T-helper 1 cell treated with Interleukin-12 subunit alpha and Interleukin-12 subunit beta and Interleukin-4 antibody, amounts not matched to agents 30 μg/mL and 1 μg/mL, for 36 hours (primary cell): Measurements from ENCODE around the gene BPGM.

Source experiments
- H3K27ac Mint-ChIP-seq: one replicate; pipeline ENCODE4 v1.8.0; 2021; ENCODE audit warnings: mild to moderate bottlenecking, mixed read lengths
- H3K27me3 Mint-ChIP-seq: one replicate; pipeline ENCODE4 v1.8.0; 2021; ENCODE audit warnings: low read depth, mixed read lengths
- H3K36me3 Mint-ChIP-seq: one replicate; pipeline ENCODE4 v1.8.0; 2021; ENCODE audit warnings: low read depth, mixed read lengths
- H3K4me1 Mint-ChIP-seq: one replicate; pipeline ENCODE4 v1.8.0; 2021; ENCODE audit warnings: low read depth, mixed read lengths
- H3K4me3 Mint-ChIP-seq: one replicate; pipeline ENCODE4 v1.8.0; 2021; ENCODE audit warnings: mild to moderate bottlenecking, moderate library complexity, mixed read lengths
- H3K9me3 Mint-ChIP-seq: one replicate; pipeline ENCODE4 v1.8.0; 2021; ENCODE audit warnings: mixed read lengths

BPGM gene

GRCh38 chr7:134646425-134647305 is at the start of gene BPGM:
TSS of gene BPGM (plus strand) at chr7:134646853. CDS start at chr7:134661508, 14,655 bp downstream.
- H3K4me1 Mint-ChIP-seq: peaks cover 30% of the 10 kb centered on the region
- no peak within 1 kb of the TSS for H3K4me3 Mint-ChIP-seq
- H3K9me3 Mint-ChIP-seq: peaks cover 7% of the 10 kb centered on the region
- H3K27ac Mint-ChIP-seq: no peak within 1 kb of the TSS
- no peaks in the 10 kb centered on the region for H3K27me3 Mint-ChIP-seq
- H3K36me3 Mint-ChIP-seq: peaks cover 14% of the 10 kb centered on the region

GRCh38 chr7:134599371-134599770 is 47.3 kb upstream of the BPGM start:
- H3K4me3 Mint-ChIP-seq: no peak overlapping the region
- H3K4me1 Mint-ChIP-seq: no peaks in the 10 kb centered on the region
- H3K36me3 Mint-ChIP-seq: no peaks in the 10 kb centered on the region
- H3K9me3 Mint-ChIP-seq: peaks cover 6% of the 10 kb centered on the region
- H3K27ac Mint-ChIP-seq: no peak overlapping the region
- peaks cover 6% of the 10 kb centered on the region for H3K27me3 Mint-ChIP-seq

DNA sequence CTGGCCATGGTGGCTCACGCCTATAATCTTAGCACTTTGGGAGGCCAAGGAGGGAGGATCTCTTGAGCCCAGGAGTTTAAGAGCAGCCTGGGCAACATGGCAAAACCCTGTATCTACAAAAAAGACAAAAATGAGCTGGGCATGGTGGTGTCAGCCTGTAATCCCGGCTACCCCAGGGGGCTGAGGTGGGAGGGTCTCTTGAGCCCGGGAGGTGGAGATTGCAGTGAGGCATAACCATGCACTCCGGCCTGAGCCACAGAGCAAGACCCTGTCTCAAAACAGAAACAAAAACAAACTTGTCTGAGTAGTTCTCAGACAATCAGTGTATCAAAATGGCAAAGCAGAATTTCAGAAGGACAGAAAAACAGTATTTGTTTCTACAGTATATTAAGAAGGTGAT is 45.2 kb upstream of the BPGM start:
- Mint-ChIP-seq H3K27me3 (peaks cover 18% of the 10 kb centered on the region), H3K9me3 (peaks cover 6% of the 10 kb centered on the region), H3K36me3 (no peaks in the 10 kb centered on the region), H3K4me1 (peaks cover 2% of the 10 kb centered on the region), H3K4me3 (no peak overlapping the region), H3K27ac (no peak overlapping the region)

- Mint-ChIP-seq H3K27me3 (peaks cover 32% of the 10 kb centered on the region), H3K9me3 (peaks cover 6% of the 10 kb centered on the region), H3K27ac (no peak overlapping the region), H3K4me1 (peaks cover 7% of the 10 kb centered on the region), H3K4me3 (no peak overlapping the region), H3K36me3 (no peaks in the 10 kb centered on the region)
These were observed 43.7 kb upstream of the BPGM start for GRCh38 chr7:134602881-134603451.

DNA sequence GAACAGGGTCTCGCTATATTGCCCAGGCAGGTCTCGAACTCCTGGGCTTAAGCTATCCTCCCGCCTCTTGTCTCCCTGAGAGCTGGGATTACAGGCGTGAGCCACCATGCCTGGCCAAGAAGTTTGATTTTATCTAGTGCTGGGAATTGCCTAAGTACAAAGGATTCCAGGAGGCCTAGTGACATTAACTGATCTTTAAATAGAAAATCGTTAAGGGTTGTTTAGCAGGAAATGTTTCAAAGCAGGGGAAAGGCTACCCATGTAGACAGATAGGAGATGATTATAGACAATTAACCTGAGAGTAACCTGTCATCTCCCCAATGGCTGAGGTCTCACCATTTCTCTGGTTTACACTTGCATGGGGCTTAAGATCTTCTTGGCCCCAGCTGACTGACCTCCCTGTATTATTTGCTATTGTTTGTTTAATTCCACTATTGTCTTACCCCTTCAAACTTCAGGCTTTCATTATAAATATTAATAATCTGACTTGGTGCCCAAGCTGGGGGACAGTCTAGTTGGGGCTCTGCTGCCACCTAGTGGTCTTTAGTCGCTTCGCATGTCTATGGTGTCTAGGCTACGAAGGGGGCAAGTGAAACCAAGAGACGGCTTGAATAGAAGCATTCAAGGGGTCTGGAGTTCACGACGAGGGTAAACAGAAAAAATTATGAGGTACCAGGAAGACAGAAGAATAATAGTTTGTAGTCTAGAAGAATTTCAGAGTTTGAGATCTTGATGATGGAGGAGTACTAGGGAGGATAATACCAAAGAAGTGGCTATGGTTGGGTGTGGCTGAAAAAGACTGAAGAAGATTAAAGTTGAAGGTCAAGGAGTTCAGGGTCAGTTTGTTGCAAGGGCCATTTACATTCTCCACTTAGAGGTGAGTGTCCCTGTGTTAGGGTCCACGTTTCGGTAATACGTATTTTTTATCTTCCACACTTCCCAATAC is 40.4 kb upstream of the BPGM start:
- Mint-ChIP-seq H3K27me3 (peaks cover 40% of the 10 kb centered on the region), H3K9me3 (no peaks in the 10 kb centered on the region), H3K27ac (no peak overlapping the region), H3K4me3 (peak overlapping the region; percentile 64), H3K4me1 (peaks cover 7% of the 10 kb centered on the region), H3K36me3 (no peaks in the 10 kb centered on the region)

- Mint-ChIP-seq H3K4me1 (peaks cover 12% of the 10 kb centered on the region), H3K36me3 (no peaks in the 10 kb centered on the region), H3K9me3 (no peaks in the 10 kb centered on the region), H3K27me3 (peaks cover 24% of the 10 kb centered on the region), H3K27ac (no peak overlapping the region), H3K4me3 (no peak overlapping the region)
These were observed 35.0 kb upstream of the BPGM start for GRCh38 chr7:134611611-134612151.

DNA sequence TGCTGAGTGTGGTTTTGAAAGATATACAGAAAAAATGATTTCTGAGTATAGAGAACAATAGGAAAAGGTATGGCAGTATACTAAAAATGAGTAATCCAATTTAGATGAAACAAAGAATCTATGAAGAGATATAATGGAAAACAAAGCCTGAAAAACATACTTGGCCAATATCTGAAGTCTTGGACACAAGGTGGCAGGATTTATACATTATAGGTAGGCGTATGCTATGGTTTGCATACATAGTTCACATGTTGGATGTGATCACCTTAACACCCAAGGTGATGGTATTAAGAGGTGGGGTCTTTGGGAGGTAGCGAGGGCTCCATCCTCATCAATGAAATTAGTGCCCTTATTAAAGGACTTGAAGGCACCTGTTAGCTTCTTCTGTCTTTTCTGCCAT is 34.5 kb upstream of the BPGM start:
- peaks cover 24% of the 10 kb centered on the region for H3K27me3 Mint-ChIP-seq
- no peak overlapping the region for H3K4me3 Mint-ChIP-seq
- H3K27ac Mint-ChIP-seq: no peak overlapping the region
- H3K9me3 Mint-ChIP-seq: no peaks in the 10 kb centered on the region
- H3K4me1 Mint-ChIP-seq: peaks cover 9% of the 10 kb centered on the region
- H3K36me3 Mint-ChIP-seq: no peaks in the 10 kb centered on the region

GRCh38 chr7:134613623-134614347 is 32.9 kb upstream of the BPGM start:
- Mint-ChIP-seq H3K27me3 (peaks cover 20% of the 10 kb centered on the region), H3K9me3 (no peaks in the 10 kb centered on the region), H3K4me1 (peaks cover 9% of the 10 kb centered on the region), H3K36me3 (no peaks in the 10 kb centered on the region), H3K27ac (no peak overlapping the region), H3K4me3 (no peak overlapping the region)

- no peak overlapping the region for H3K27ac Mint-ChIP-seq
- no peaks in the 10 kb centered on the region for H3K36me3 Mint-ChIP-seq
- no peak overlapping the region for H3K4me3 Mint-ChIP-seq
- H3K27me3 Mint-ChIP-seq: peaks cover 28% of the 10 kb centered on the region
- H3K4me1 Mint-ChIP-seq: peaks cover 9% of the 10 kb centered on the region
- H3K9me3 Mint-ChIP-seq: no peaks in the 10 kb centered on the region
These were observed 30.0 kb upstream of the BPGM start for GRCh38 chr7:134616611-134617010.

DNA sequence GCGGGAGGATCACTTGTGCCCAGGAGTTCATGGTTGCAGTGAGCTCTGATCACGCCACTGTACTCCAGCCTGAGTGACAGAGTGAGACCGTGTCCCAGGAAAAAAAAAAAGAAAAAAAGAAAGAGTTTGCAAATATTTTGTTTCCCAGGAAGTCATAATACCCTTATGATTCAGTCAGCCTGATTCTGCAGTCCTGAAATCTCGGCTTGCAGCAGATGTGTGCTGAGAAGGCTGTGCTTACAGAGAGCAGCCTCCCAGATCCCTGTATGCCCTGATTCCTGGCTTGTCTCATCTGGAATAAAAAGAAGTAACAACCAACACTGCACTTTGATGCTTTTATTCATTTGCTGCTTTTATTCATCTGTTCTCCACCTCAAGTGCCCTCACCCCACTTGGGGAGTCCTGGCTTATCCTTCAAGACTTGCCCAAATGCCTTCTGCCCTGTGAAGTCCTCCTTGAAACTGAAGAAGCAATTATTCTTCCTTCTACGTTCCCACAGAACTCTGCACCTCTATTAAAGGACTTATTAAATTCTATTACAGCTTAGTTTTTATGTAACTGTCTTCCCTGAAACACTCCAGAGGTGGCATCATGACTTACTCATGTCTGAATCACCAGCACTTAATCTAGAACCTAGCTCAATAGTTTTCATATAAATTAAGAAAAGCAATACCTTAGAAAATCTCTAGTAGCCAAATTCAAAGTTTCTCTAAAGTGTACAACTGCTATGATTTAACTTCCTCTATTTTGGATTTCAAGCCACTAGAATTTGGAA is 27.7 kb upstream of the BPGM start:
- Mint-ChIP-seq H3K4me1 (peaks cover 4% of the 10 kb centered on the region), H3K27ac (no peak overlapping the region), H3K4me3 (no peak overlapping the region), H3K36me3 (no peaks in the 10 kb centered on the region), H3K9me3 (no peaks in the 10 kb centered on the region), H3K27me3 (peaks cover 41% of the 10 kb centered on the region)

DNA sequence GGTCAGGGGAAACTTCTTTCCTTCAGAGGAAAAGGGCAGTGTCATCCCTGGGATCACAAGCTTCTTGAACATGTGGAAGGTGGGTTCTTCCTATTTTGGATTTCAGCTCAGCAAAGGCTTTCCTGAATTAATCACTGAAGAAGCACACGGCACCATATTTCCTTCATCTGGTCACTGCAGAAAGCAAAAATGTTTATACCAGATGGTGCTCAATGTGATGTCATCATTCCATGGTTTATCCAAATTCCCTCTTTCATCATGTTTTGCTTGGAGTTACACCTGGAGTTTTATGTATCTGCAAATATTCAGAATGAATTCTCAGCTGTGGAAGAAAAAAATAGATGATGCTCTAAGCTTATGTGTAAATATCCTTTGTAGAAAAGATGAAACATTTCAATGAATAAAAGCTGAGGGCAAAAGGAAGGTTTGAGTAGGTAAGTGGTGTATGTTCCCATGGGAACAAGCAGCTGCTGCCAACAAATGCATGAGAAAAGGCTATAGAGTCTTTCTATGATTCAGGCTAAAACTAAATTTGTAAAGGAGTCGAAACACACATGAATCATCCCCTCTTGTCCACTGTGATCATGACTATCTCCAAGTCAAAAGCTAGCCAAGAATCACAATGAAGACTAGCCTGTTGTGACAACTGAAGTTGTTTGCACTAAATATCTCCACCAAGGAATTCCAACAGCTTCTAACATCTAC is 26.9 kb upstream of the BPGM start:
- Mint-ChIP-seq H3K4me3 (no peak overlapping the region), H3K27ac (no peak overlapping the region), H3K4me1 (no peaks in the 10 kb centered on the region), H3K9me3 (no peaks in the 10 kb centered on the region), H3K27me3 (peaks cover 41% of the 10 kb centered on the region), H3K36me3 (no peaks in the 10 kb centered on the region)

GRCh38 chr7:134622303-134622995 is 24.2 kb upstream of the BPGM start:
- Mint-ChIP-seq H3K27ac (no peak overlapping the region), H3K36me3 (no peaks in the 10 kb centered on the region), H3K4me3 (no peak overlapping the region), H3K27me3 (peaks cover 51% of the 10 kb centered on the region), H3K9me3 (no peaks in the 10 kb centered on the region), H3K4me1 (no peaks in the 10 kb centered on the region)
